Measurements from ENCODE around the gene KCTD6. TPM values are rescaled to one million over a fixed set of nuclear protein-coding genes. Genes with fewer than 3 reads are reported as not detected.

Gene KCTD6
- total RNA-seq, 1 donor from 2014 or later = 7.5 TPM

- intact Hi-C loops (cut with DNase I) = loop anchor here (10.0 kb wide), 1 partner anchor 202 kb away; the partner anchor contains the start of gene PXK
- peak; percentile 82 for DNase-seq (ENCODE audit: low spot score)
Measured at GRCh38 chr3:58536501-58537411, 44.9 kb downstream of the KCTD6 start, which contains the start of gene ACOX2. ACOX2 (minus strand) TSS chr3:58537190; CDS start chr3:58535106, 2,084 bp downstream.

- no peak for DNase-seq (ENCODE audit: low spot score)
- intact Hi-C loops (cut with DNase I) = loop anchor here (10.0 kb wide), 1 partner anchor 203 kb away; the partner anchor contains the start of gene PXK
Measured at GRCh38 chr3:58537412-58538301, 45.8 kb downstream of the KCTD6 start.

GRCh38 chr3:58539626-58540025, 47.7 kb downstream of the KCTD6 start:
- intact Hi-C loops (cut with DNase I) = loop anchor here (10.0 kb wide), 1 partner anchor 205 kb away; the partner anchor contains the start of gene PXK
- no peak for DNase-seq (ENCODE audit: low spot score)

GRCh38 chr3:58540176-58540858, 48.4 kb downstream of the KCTD6 start:
- DNase-seq (ENCODE audit: low spot score) = no peak

GRCh38 chr3:58544541-58544940, 52.6 kb downstream of the KCTD6 start:
- no peak for DNase-seq (ENCODE audit: low spot score)
- intact Hi-C loops (cut with DNase I) = no loop called here

More at GRCh38 chr3:58540176-58540858, 48.4 kb downstream of the KCTD6 start:
- intact Hi-C loops (cut with DNase I) = no loop called here

GRCh38 chr3:58551636-58552180, 59.8 kb downstream of the KCTD6 start:
- intact Hi-C loops (cut with DNase I) = no loop called here
- DNase-seq (ENCODE audit: low spot score) = no peak

Other genes starting within 250 kb of the KCTD6 start
- gene RPP14, start 185.9 kb upstream of the KCTD6 start, total RNA-seq = 17.0 TPM
- gene HTD2, start 185.6 kb upstream of the KCTD6 start, total RNA-seq = 12.9 TPM
- gene PXK, start 159.2 kb upstream of the KCTD6 start, total RNA-seq = 10.8 TPM
- gene PDHB, start 58.3 kb upstream of the KCTD6 start, total RNA-seq = 174 TPM
- 31.2 TPM for gene ACOX2, start 45.1 kb downstream of the KCTD6 start, total RNA-seq
- gene FAM107A, start 85.3 kb downstream of the KCTD6 start, total RNA-seq = 29.9 TPM
- gene FAM3D, start 174.7 kb downstream of the KCTD6 start, total RNA-seq = not detected